NCI-H2196 (cell line): ENCODE measurements around the gene CPT2.

Source experiments
- DNase-seq: peaks from one replicate; lab custom pipeline; 2025; ENCODE audit not compliant: unreplicated experiment; lab: John Stamatoyannopoulos, UW

The CPT2 gene

GRCh38 chr1:53214376-53214940, 17.8 kb downstream of the CPT2 start:
- no peak for DNase-seq

DNA sequence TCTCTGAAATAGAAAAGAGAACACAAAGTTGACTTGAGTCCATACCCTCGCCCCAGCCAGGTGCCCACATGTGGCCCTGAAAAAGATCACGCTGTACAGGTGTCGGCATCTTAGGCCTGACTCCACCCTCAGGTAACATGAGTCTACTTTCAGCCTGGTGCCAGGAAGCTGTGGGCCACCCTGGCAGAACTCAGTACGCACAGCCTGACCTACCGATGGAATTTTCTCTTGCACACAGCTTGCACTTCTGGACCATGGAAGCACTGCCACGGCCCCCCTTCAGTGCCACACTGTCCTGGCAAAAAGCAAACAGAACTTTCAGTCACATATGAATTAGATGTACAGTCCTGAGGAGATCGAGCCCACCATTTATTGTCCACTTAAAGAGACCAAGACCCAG, 21.6 kb downstream of the CPT2 start:
- no peak for DNase-seq

DNA sequence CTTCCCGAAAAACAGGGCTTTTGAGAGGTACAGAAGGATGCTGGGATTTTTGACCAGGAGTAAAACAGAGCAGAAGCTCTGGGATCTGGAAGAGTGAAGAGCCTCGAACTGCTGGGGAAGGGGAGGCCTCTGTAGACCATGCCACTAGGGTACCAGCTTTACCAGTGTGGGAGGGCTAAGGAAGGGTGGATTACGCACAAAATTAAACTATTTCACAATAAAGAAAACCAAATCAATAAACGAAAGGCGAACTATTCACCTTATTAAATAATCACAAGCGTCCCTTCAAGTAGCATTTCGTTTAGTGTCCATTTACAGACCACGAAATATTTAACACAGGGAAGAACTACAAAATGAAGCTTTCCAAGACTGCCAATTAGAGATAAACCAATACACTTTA, 23.1 kb downstream of the CPT2 start:
- DNase-seq = no peak

DNA sequence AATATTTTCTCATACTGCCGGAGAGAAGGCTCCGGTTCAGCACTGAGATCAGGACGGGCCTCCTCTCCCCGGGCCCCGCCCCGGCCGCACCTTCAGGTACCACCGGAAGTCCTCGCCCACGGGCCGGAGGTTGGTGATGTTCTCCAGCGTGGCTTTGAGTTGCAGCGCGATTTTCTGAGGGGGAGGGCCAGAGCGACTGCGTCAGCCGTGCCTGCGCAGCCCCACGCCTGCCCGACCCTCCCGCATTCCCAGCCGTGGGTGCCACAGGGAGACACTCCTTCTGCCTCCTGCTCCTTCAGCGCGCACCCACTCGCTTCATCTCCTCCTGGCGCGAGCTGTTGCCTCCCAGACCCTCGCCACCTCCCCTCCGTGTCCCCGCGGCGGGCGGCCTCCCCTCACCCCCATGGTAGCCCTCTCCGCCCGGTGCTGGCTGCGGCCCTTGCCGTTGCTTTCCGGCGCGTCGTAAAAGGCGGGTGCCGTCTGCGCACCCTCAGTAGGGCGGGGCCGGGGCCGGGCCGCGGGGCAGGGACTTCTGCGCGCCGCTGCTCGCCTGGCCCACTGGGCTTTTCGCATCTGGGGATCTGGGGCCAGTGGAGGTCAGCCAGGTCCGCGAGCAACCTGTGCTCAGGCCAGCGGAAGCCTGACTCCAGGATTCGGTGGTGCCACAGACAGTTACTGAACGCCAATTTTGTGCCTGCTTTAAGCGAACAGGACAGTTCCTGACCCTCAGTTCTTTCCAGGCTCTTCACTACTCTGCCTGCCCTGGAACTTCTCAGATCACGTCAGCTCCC, 23.7 kb downstream of the CPT2 start, which contains the start of gene CZIB:
Gene CZIB, minus strand, starts transcription at position 464 of the 791 bp plus-strand sequence. Its CDS starts 59 bp downstream, at position 405.
- DNase-seq = peak; percentile 93

DNA sequence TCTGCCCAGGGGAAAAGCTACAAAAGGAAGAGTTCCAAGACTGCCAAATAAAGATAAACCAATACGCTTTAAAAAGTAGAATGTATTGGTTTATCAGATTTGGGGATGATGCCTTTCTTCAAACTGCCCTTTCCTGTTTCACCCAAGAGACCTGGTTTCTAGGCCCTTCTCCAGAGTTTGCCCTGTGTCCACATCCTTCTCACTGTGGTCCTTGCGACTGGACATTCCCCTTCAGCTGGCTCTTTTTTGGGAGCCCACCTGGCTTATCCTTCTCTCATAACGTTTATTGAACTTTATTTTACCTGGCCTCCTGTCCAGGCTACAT, 24.3 kb downstream of the CPT2 start:
- no peak for DNase-seq

- DNase-seq = no peak
These were observed 41.0 kb downstream of the CPT2 start for GRCh38 chr1:53237638-53238037.

DNA sequence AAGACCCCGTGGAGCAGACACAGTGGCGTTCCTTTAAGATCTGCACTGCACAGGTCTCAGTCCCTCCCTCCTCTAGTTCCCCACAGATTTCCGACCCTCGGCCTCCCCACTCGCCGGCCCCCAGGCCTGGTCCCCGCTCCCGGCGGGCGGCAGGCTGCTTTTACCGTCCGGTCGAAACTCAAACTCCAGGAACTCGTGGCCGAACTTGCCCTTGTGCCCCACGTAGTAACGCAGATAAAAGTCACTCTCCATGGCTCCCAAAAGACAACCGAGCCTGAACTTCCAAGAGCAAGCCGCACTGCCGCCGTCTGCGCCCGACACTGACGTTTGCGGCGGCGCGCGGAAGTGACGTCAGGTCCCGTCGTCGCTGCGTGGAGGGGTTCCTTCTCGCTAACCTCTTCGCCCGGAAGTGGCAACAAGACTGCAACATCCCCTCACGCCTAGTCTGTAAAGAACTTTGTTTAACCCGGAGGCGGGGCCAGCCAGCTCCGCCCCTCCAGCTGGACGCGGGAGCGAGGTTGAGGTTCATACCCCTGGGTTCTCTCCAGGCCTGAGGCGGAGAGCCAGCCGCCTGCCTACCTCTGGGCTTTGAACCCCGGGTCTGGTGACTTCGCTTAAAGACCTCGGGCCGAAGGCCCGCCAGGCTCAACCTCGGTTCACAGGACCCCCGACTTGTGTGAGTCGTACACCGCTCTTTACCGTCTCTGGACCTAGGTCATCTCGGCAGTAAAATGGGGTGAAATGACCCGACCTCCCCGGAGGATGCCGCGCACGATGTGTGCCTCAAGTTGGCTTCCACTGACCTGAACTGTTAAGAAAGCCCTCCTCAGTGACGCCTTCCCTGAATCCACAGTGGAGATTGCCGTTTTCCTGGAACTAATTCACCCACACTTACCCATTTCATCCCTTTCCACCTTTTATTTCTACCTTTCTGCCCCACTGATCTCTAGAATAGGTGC, 41.9 kb downstream of the CPT2 start, which contains the start of gene MAGOH:
Gene MAGOH, minus strand, starts transcription at position 322 of the 959 bp plus-strand sequence. Its CDS starts 70 bp downstream, at position 252.
- DNase-seq = peak; percentile 93

- DNase-seq = no peak
These were observed 45.2 kb downstream of the CPT2 start for GRCh38 chr1:53241828-53242227.

DNA sequence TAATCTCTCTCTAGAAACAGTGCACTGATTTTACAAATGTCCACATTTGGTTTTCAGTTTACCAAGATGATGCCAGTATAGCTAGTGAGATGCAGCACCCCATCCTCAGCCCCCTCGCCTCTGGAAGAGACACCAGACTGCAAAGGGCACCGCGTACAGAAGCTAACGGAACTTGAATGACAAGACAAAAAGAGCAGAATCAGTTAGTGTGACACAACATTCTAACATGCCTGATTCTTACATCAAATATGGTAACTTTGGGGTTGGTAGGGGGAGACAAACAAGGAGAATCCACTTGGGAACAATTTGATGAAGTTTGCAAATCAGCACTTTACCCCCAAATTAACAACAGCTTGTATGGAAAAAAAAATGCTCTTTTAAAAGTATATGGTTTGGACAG, 45.8 kb downstream of the CPT2 start:
- no peak for DNase-seq

- no peak for DNase-seq
These were observed 47.5 kb downstream of the CPT2 start for GRCh38 chr1:53244141-53244540.

DNA sequence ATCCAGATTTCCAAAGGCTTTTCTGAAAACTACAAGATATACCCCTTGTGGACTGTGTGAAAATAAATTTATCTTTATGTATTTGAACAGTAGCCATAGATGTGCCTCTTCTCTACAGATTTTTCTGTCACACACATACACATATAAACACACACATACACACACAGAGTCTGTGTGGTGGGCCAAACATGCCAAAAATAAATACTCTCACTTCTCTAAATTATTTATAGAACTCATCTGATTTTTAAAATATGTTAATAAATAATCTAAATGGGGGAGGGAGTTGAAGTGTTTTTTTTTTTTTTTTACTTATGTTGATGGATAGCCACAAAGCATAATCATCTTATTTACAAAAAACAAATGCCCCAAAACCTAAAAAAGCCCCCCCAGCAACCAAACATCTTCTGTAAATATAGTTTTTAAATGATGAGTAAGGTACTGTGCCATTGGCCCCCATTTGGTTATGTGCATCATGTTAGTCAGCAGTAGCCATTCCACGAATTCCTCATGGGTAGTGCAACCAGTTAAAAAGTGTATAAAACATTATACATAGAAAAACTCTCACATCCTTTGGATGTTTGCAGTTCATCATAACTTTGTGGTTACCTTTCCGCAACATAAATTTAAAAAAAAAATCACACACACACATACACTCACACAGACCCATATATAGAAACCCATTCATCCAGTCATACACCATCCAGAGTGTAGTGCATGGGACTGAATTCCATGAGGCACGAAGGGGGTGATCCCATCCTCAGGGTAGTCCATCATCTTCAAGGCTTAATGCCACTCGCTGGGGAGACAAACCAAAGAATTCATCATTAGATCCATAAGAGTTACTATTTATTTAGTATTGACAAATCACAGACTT, 49.9 kb downstream of the CPT2 start:
- no peak for DNase-seq

GRCh38 chr1:53249706-53250105, 53.1 kb downstream of the CPT2 start:
- no peak for DNase-seq

DNA sequence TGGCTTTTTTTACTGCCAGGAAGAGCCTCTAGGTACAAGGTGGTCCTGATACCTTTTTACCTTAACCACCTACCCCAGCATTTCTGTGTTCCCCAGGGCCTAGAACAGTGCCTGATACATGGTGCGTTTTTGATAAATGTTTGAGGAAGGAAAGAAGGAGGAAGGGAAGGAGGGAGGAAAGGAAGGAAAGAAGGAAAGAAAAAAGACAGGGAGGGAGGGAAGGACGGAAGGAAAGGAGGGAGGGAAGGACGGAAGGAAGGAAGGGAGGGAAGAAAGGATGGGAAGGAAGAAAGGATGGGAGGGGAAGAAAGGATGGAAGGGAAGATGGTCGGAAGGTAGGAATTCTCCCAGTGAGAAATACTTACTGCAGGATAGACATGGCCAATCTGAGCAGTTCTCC, 53.7 kb downstream of the CPT2 start:
- no peak for DNase-seq

DNA sequence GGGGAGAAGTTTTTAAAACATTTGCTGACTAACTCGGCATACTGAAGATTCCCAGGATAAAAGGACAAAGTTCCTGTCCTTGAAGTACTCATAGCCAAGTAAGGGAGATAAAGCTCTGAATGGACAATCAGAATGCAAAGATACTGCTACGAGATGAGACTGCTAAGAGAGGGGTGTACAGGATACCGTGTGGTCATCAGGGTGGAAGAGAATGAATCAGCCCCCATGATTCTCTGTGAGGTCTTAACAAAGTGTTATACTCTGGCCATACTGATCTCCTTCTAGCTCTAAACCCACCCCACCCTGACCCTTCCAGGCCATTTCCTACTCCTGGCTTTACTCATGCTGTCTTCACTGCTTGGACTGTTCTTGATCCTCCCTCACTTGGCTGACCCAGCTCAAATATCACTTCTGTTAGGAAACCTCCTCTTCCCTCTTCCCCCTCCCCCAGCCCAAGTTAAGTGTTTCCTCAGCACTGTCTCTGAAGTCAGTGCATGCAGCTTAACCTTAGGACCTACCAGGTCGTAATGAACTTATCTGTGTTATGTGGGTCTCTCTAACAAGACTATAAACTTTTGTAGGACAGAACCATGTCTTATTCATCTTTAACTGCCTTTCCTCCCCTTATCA, 57.5 kb downstream of the CPT2 start:
- no peak for DNase-seq

- DNase-seq = no peak
These were observed 58.4 kb downstream of the CPT2 start for GRCh38 chr1:53255031-53255430.

- no peak for DNase-seq
These were observed 60.2 kb downstream of the CPT2 start for GRCh38 chr1:53256511-53257453.

DNA sequence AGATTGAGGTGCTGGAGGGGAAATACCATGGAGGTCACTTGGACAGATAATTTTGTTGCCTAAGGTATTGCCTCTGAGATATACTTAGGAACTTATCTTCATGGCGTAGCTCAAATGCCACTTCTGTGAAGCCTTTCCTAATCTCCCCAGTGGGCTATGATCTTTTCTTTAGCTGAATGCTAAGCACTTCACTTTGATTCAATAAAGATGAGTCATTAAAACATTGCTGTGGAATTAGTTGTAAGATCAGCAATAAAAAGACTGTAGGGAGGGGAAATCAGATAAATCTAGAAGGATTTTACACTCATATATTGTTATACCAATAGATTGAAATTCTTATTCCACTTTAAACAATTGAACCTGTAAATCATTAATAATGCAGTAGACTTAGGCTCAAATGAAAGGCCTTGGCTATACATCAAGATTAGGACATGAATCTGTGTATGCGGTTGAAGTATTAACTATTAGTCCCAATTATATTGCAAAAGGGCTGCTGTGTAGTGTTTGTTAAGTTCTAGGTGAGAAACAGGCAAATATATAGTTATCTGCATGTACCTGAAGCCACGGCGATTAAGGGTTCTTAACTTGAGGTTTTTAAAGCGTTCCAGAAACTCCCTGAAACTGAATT, 60.9 kb downstream of the CPT2 start:
- no peak for DNase-seq

- DNase-seq = no peak
These were observed 61.6 kb downstream of the CPT2 start for GRCh38 chr1:53258216-53258615.

GRCh38 chr1:53259932-53260331, 63.3 kb downstream of the CPT2 start:
- no peak for DNase-seq
